GM12874 (cell line): Measurements from ENCODE around the gene ZNF202.

Experiments used
- TF ChIP-seq, protein P1 (sequence below): IDR thresholded peaks from 2 replicates; pipeline ENCODE4 v1.5.1; 2011; ENCODE audit warnings: low read depth, mild to moderate bottlenecking, control low read depth, low read length, moderate library complexity; ENCODE audit not compliant: insufficient read depth

ZNF202 gene

DNA sequence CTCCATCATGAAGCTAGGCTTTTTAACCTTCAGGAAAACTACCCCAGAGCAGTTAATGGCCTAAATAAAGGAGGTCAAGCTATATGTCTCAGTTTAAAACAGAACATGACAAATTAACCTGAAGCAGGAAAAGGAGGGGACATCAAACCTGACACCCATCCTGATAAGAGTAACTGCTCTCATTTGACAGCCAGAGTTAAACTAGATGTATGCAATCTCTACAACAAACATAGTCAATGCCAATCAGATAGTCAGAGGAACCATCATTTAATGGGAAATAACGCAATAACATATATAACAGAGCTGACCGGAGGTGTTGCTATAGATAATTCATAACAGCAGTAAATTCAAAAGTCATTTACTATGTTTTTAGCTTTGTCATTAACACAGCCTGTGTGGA lies 3.1 kb downstream of the ZNF202 start:
- TF ChIP-seq, protein P1, sequence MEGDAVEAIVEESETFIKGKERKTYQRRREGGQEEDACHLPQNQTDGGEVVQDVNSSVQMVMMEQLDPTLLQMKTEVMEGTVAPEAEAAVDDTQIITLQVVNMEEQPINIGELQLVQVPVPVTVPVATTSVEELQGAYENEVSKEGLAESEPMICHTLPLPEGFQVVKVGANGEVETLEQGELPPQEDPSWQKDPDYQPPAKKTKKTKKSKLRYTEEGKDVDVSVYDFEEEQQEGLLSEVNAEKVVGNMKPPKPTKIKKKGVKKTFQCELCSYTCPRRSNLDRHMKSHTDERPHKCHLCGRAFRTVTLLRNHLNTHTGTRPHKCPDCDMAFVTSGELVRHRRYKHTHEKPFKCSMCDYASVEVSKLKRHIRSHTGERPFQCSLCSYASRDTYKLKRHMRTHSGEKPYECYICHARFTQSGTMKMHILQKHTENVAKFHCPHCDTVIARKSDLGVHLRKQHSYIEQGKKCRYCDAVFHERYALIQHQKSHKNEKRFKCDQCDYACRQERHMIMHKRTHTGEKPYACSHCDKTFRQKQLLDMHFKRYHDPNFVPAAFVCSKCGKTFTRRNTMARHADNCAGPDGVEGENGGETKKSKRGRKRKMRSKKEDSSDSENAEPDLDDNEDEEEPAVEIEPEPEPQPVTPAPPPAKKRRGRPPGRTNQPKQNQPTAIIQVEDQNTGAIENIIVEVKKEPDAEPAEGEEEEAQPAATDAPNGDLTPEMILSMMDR, result no peak

DNA sequence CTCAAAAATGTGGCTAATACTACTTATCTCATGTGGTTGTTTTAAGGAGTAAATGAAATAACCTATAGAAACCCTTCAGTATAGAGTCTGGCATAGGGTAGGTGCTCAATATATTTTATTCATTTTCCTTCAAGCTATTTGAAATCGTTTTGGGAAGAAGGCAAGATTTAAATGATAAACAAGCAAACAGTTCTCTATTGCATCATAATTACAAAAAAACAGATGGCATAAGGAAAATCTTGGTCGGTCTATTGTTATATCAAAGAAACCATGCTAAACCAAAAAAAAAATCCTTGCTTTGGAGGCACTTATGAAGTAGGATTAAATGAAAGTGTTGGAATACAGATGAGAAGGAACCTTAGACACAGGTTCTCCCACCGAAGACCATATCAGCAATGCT lies 4.7 kb downstream of the ZNF202 start:
- TF ChIP-seq, protein P1, result no peak

DNA sequence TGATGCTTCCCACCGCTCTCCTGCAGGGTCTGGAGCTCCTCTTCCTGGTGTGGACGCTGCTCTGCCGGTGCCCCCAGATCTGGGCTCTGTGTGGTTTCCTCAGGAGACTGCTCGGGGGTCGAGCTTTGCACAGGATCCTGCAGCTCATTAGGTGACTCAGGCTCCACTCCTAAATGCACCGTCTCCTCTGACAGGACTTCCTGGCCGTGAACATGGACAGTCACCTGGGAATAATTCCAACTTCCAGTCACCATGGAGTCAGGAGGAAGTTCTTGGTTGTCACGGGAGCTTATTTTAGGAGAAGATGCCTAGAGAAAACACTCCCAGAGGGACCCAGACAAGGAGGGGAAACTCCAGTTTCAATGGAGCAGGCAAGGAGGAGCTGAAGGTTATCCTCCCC lies 11.9 kb downstream of the ZNF202 start:
- TF ChIP-seq, protein P1, result no peak

DNA sequence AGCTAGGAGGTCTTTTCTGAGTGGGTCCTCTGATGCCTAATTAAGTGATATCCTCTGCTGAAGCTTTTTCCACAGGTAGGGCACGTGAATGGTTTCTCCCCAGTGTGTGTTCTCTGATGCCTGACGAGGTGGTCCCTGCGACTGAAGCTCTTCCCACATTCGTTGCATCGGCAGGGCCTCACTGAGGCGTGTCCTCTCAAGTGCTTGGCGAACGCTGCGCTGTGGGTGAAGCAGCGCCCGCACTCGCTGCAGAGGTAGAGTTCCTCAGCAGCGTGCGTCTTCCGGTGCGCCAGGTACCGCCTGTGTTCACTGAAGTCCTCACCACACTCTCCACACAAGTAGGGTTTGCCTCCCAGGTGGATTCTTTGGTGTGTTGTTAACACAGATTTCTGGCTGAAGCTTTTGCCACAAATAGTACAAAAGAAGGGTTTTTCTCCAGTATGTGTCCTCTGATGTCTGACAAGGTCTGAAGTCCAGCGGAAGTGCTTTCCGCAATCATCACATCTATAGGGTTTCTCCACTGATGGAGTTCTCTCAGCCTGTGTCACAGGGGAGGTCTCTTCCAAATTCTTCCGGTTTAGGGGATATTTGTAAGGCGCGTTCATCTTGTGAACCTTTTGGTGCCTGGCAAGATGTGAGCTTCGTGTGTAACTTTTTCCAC lies 15.3 kb downstream of the ZNF202 start:
- TF ChIP-seq, protein P1, result no peak

DNA sequence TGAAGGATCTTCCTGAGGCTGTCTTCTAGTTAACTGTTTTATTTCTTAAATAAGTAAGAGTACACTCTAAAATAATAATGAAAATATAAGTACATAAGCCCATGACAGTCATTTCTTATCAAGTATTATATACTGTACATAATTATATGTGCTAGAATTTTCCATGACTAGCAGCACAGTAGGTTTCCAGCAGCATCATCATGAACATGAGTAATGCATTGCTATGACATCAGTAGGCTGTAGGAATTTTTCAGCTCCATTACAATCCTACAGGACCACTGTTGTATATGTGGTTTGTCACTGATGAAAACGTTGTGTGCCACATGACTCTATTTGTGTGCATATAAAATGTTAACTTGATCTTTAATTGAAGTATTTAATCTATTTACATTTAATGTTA lies 22.0 kb downstream of the ZNF202 start:
- TF ChIP-seq, protein P1, result no peak

DNA sequence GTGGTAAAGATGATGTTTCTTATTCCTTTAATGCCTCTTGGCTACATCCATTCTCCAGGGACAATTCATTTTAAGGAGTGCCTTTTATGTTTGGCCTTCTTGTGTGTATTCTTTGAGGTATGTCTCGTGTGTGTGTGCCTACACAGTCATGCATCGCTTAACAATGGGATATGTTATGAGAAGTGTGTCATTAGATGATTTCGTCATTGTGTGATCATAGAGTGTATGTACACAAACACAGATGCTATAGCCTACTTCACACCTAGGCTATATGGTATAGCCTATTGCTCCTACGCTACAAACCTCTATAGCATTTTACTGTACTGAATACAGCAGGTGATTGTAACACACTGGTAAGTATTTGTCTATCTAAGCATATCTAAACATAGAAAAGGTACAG lies 23.0 kb downstream of the ZNF202 start:
- TF ChIP-seq, protein P1, result no peak

DNA sequence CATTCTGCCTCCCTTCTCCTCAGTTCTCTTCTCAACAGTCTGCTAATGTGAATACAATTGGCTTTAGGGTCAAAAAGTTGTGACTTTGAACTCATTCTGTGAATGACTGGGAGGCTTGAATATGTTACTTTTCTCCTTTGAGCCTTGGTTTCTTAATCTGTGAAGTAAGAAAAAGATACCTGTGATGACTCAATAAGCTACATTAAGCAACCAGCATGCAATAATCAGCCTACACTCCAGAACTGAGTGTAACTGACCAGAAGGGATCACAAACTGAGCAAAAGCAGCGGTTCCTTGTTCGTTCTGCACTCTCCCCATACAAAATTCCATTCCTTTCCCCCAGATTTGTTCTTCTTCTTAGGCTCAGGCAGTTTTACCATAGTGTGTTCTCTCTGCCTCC lies 23.4 kb downstream of the ZNF202 start:
- TF ChIP-seq, protein P1, result no peak
